Stimulated activated CD8-positive, alpha-beta memory T cell treated with anti-CD3 and anti-CD28 coated beads, Interleukin-12 subunit alpha, Interleukin-12 subunit beta, amount 100 ng/mL, for 1 hour (primary cell): ENCODE data around the gene FAM83E.
"Not testable (repeated sequence)": the region's sequence is repeated elsewhere in the genome, so short reads cannot be mapped to it uniquely, and the experiment has no call there.

Experiments
- DNase-seq: peaks from one replicate; pipeline ENCODE4 v3.0.0-alpha.2; 2020; ENCODE audit warnings: low read depth

The FAM83E gene

GRCh38 chr19:48611872-48612271 is 3.0 kb downstream of the FAM83E start:
- no peak for DNase-seq

DNA sequence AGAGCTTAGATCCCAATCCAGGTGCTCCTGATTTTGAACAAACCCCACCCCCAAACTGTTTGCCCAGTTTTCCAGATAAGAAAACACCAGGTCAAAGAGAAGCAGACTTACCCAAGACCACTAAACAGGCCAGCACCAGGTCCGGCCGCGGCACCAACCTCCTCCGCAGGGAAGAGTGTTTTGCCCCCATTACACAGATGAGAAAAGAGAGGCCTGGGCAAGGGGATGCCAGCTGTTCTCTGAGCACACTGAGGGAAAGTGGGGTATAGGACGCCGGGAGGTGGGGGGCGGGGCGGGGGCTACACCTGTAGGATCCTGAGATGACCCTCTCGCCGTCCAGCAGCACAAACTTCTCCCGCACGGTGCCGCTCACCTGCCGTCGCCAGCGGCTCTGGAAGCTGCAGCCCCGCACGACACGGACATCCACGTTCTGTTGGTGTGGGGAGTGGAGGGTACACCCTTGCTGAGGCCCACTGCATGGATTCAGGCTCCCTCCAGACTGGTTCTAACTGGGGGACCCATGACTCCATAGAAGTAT is 5.2 kb downstream of the FAM83E start:
- DNase-seq: no peak

DNA sequence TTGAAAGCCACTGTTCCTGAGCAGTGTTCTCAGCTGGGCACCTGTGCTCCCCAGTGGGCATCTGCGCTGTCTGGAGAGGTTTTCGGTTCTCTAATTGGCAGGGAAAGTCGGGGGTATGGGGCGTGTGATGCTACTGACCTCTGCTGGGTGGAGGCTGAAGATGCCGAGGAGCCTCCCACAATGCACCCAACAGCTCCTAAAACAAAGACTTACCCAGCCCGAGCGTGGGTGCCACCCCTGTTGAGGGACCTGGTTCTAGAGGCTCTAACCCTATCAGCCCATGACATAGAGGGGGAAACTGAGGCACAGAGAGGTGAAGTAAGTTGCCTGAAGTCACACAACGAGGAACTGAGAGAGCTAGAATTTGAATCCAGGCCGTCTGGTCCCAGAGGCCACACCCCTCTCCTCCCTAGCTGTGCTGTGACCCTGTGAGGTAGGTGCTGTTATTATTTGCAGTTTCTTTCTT is 6.0 kb downstream of the FAM83E start:
- DNase-seq: peak; percentile 26

DNA sequence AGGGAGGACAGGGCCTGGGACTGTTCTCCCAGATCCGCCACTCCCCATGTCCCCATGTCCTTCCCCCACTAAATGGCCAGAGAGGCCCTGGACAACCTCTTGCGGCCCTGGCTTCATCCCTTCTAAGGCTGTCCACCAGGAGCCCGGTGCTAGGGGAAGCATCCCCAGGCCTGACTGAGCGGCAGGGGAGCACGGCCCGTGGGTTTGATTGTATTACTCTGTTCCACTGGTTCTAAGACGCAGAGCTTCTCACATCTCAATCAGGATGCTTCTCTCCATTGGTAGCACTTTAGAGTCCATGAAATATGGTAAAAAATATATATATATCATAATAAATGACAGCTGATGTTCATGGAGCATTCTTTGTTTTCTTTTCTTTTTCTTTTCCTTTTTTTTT is 7.5 kb downstream of the FAM83E start:
- no peak for DNase-seq

- DNase-seq: no peak
These were observed 8.2 kb downstream of the FAM83E start, which contains the start of gene SPACA4 for GRCh38 chr19:48606463-48607358. SPACA4 (plus strand) TSS chr19:48606742; CDS start chr19:48606979, 237 bp downstream.

- DNase-seq: no peak
These were observed 11.0 kb downstream of the FAM83E start for GRCh38 chr19:48603850-48604249.

GRCh38 chr19:48603449-48603848 is 11.4 kb downstream of the FAM83E start:
- no peak for DNase-seq

DNA sequence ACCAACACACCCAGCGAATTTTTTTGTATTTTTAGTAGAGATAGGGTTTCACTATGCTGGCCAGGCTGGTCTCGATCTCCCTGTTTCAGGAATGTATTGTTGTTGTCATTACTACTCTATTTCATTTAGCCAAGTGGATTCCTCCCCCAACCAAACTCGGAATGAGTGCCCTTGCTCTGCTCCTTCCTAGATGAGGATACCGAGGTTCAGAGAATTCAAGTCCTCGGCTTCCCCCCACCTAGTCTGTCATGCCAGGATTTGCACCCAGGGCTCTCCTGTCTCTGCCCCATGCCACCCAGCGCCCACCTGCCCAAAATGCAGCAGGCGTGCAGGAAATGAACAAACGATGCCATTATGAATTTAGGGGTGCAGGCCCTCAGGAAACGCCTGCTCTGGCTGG is 11.9 kb downstream of the FAM83E start:
- DNase-seq: no peak

- DNase-seq: no peak
These were observed 14.0 kb downstream of the FAM83E start for GRCh38 chr19:48600679-48601417.

DNA sequence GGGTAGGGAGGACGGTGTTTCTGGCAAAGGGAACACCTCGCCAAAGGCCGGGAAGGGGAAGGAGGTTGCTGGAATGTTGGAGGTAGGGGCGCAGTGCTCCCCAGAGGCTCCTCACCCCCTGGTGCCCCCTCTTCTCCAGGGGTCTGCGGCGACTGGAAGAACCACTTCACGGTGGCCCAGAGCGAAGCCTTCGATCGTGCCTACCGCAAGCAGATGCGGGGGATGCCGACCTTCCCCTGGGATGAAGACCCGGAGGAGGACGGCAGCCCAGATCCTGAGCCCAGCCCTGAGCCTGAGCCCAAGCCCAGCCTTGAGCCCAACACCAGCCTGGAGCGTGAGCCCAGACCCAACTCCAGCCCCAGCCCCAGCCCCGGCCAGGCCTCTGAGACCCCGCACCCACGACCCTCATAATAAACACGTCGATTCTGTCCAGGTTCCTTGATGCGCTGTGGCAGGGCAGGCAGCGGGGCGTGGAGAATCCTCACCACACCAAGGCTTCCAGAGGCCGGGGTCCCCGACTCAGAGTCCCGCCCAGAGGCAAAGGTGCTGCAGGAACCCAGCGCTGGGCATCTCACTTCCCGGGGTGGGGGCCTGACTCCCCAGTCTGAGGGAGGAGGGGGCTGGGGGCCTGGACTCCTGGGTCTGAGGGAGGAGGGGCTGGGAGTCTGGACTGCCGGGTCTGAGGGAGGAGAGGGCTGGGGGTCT is 15.7 kb downstream of the FAM83E start:
- DNase-seq: no peak

DNA sequence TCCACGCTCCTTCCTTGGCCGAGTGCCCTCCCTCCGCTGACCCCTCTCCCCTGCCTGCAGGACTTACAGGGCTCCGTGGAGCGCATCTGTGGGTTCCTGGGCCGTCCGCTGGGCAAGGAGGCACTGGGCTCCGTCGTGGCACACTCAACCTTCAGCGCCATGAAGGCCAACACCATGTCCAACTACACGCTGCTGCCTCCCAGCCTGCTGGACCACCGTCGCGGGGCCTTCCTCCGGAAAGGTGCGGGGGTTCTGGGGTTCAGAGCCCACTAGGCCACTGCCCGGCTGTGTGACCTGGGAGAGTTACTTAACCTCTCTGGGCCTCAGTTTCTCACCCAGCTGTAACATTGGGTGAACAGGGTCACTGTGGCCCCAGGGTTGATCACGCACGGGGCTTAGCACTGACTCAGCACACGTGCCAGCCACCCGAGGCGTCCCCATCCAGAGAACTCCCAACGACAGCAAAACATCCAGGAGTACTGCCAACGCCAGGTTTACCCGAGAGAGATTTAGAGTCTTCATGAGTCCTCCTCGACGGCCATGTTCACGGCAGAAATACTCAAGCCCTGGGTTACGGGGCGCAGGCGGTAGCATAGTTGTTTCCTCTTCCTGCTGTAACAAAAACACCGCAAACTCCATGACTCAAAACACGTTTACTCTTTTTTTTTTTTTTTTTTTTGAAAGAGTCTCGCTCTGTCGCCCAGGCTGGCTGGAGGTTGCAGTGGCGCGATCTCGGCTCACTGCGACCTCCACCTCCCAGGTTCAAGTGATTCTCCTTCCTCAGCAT is 18.0 kb downstream of the FAM83E start:
- no peak for DNase-seq

DNA sequence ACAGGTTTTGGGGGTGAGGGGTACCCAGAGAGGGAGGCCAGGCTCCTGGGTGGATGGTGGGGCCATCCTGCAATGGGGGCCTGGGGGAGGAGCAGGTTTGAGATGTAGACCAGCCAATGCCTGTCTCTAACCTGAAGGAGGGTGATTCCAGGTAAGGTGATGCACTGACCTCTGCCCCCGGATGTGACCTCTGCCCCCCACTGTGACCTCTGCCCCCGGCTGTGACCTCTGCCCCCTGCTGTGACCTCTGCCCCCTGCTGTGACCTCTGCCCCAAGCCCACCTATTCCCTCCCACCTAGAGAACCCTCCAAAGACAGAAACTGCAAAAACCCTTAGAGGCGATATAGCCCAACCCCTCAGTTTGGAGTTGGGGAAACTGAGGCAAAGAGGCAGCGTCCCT is 18.6 kb downstream of the FAM83E start:
- DNase-seq: no peak

GRCh38 chr19:48595833-48596232 is 19.0 kb downstream of the FAM83E start:
- no peak for DNase-seq

GRCh38 chr19:48595171-48595570 is 19.7 kb downstream of the FAM83E start:
- no peak for DNase-seq

DNA sequence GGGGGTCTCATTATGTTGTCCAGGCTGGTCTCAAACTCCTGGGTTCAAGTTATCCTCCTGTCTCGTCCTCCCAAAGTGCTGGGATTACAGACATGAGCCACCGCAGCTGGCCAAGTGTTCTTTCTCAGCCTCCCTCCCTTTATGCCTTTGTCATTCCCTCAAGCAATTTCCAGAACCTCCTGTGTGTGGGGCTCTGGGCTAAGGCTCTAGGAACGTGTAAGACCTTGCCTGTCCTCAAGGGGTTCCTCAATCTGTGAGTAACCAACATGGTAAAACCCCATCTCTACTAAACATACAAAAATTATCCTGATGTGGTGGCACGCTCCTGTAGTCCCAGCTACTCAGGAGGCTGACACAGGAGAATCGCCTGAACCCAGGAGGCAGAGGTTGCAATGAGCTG is 23.9 kb downstream of the FAM83E start:
- no peak for DNase-seq

- peak; percentile 78 for DNase-seq
These were observed 26.0 kb downstream of the FAM83E start for GRCh38 chr19:48588670-48589401.

DNA sequence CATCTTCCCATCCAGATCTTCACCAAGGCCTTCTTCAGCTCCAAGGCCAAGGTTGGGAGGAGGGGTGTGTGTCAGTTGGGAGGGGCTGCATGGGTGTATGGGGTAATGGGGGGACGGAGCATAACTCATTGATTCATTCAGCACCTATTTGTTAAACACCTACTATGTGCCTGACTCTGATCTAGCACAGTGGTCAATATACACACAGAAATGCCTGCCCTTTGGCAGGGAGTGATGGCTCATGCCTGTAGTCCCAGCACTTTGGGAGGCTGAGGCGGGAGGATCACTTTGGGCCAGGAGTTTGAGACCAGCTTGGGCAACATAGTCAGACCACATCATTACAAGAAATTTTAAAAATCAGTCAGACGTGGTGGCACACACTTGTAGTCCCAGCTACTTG is 27.5 kb downstream of the FAM83E start:
- DNase-seq: no peak

- no peak for DNase-seq
These were observed 32.7 kb downstream of the FAM83E start for GRCh38 chr19:48582168-48582567.

DNA sequence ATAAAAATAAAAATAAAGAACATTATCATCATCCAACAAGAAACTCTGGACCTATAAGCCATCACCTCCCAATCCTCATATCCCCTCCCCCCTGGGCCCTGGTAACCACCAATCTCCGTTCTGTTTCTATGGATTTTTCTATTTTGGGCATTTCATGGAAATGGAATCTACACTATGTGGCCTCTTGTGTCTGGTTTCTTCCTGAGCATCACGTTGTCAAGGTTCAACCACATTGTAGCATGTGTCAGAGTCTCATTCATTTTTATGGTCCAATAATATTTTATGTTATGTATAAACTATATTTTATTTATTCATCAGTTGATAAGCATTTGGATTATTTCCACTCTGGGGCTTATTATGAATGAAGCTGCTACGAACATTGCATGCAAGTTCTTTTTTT is 36.0 kb downstream of the FAM83E start:
- no peak for DNase-seq

DNA sequence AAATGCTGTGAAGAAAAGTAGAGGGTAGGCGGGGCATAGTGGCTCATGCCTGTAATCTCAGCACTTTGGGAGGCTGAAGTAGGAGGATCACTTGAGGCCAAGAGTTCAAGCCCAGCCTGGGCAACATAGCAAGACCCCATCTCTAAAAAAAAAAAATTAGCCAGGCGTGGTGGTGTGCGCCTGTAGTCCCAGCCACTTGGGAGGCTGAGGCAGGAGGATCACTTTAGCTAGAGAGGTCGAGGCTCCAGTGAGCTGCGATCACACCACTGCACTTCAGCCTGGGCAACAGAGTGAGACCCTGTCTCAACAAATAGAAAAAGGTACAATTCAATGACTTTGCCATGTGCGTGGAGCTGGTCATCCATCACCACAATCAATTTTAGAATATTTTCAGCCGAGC is 37.0 kb downstream of the FAM83E start:
- DNase-seq: not testable (repeated sequence)
